Naive B cell (primary cell): ENCODE measurements around the gene SEC24B. TPM values are rescaled to one million over a fixed set of nuclear protein-coding genes. Genes with fewer than 3 reads are reported as not detected.
"Not testable (repeated sequence)": the region's sequence is repeated elsewhere in the genome, so short reads cannot be mapped to it uniquely, and the experiment has no call there.

Experiments
- ATAC-seq, 2 donors: fragments of 150-1000 bp; cut with Tn5 transposase; 2 replicates each; pipeline ENCODE4 v1.10.0; 2021; ENCODE audit warnings: low read depth in 2 of 2, mild to moderate bottlenecking in 2 of 2, moderate library complexity in 2 of 2
- DNase-seq: peaks from one replicate; pipeline ENCODE4 v3.0.0; 2022
- H3K27ac Mint-ChIP-seq, 6 donors: one replicate each; pipeline ENCODE4 v1.8.0; 2020 to 2022; ENCODE audit warnings: mild to moderate bottlenecking in 6 of 6, mixed read lengths in 6 of 6, moderate library complexity in 5 of 6, inconsistent platforms in 2 of 6
- H3K27me3 Mint-ChIP-seq, 3 donors: one replicate each; pipeline ENCODE4 v1.8.0; 2021 to 2022; ENCODE audit warnings: mixed read lengths in 3 of 3, mild to moderate bottlenecking in 1 of 3
- H3K36me3 Mint-ChIP-seq, 2 donors: one replicate each; pipeline ENCODE4 v1.8.0; 2020 to 2022; ENCODE audit warnings: mixed read lengths in 2 of 2, inconsistent platforms in 1 of 2, mild to moderate bottlenecking in 1 of 2
- H3K4me1 Mint-ChIP-seq, 3 donors: one replicate each; pipeline ENCODE4 v1.8.0; 2020 to 2022; ENCODE audit warnings: mixed read lengths in 3 of 3, inconsistent platforms in 1 of 3, mild to moderate bottlenecking in 1 of 3, moderate library complexity in 1 of 3
- H3K4me3 Mint-ChIP-seq, 8 donors: one replicate each; pipeline ENCODE4 v1.8.0; 2020 to 2022; ENCODE audit warnings: mild to moderate bottlenecking in 8 of 8, mixed read lengths in 8 of 8, moderate library complexity in 8 of 8, inconsistent platforms in 2 of 8
- H3K9me3 Mint-ChIP-seq, 7 donors: one replicate each; pipeline ENCODE4 v1.8.0; 2020 to 2022; ENCODE audit warnings: mixed read lengths in 7 of 7, mild to moderate bottlenecking in 5 of 7, inconsistent platforms in 2 of 7, moderate library complexity in 1 of 7
- polyA plus RNA-seq, 6 donors: library from polyadenylated mRNA; unstranded; fragments of 300-500 nt; fragmentation: Illumina TruSeq; gene quantifications; one replicate each; pipeline ENCODE4 v1.2.3, GENCODE V29; 2021; ENCODE audit warnings: low read depth in 6 of 6

Gene SEC24B
- polyA plus RNA-seq, 6 donors from 2014 or later = 15.0 to 36.2 (median 17.7) TPM

- H3K27ac Mint-ChIP-seq = peak overlapping the region in 2 of 6 donors; percentile 2 to 57
- peaks cover 29 to 48% (median 47%) of the 10 kb centered on the region in 3 donors for H3K4me1 Mint-ChIP-seq
- ATAC-seq = no peak
- no peak for DNase-seq
- peaks cover 0 to 18% of the 10 kb centered on the region in 2 donors for H3K36me3 Mint-ChIP-seq
- H3K27me3 Mint-ChIP-seq = no peaks in the 10 kb centered on the region
- no peak overlapping the region for H3K4me3 Mint-ChIP-seq
- H3K9me3 Mint-ChIP-seq = peaks cover 0 to 5% (median 0%) of the 10 kb centered on the region in 7 donors
These were observed 142.8 kb downstream of the SEC24B start for GRCh38 chr4:109576462-109576861.

DNA sequence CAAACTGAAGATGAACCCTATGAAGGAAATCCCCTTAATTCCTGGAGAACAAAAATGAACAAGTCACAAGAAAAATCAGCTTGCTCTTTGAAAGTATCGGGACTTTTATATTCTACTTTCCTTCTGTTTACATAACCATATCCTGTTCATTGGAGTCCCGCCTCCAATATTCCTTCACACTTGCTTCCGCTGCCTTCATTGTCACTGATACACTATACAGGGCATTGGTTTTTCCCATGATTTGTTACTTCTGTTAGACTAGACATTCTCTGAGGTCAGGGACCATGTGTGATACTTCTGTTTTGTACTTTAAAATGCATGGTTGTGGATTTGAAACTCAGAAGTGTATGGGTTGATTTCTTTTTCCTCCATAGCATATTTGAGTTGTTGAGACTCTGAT lies 145.2 kb downstream of the SEC24B start:
- DNase-seq = no peak
- ATAC-seq = no peak
- H3K36me3 Mint-ChIP-seq = peaks cover 0 to 13% of the 10 kb centered on the region in 2 donors
- peaks cover 0 to 10% (median 1%) of the 10 kb centered on the region in 7 donors for H3K9me3 Mint-ChIP-seq
- H3K4me3 Mint-ChIP-seq = peak overlapping the region in 1 of 8 donors; percentile 12
- H3K27ac Mint-ChIP-seq = peak overlapping the region in 3 of 6 donors; percentile 30 to 84 (median 31)
- peaks cover 31 to 48% (median 44%) of the 10 kb centered on the region in 3 donors for H3K4me1 Mint-ChIP-seq
- H3K27me3 Mint-ChIP-seq = no peaks in the 10 kb centered on the region

DNA sequence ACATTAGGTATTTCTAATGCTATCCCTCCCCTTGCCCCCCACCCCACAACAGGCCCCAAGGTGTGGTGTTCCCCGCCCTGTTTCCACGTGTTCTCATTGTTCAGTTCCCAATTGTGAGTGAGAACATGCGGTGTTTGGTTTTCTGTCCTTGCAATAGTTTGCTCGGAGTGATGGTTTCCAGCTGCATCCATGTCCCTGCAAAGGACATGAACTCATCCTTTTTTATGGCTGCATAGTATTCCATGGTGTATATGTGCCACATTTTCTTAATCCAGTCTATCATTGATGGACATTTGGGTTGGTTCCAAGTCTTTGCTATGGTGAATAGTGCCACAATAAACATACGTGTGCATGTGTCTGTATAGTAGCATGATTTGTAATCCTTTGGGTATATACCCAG lies 146.4 kb downstream of the SEC24B start:
- not testable (repeated sequence) for ATAC-seq, H3K4me3 Mint-ChIP-seq, H3K9me3 Mint-ChIP-seq, H3K36me3 Mint-ChIP-seq, H3K27ac Mint-ChIP-seq, H3K27me3 Mint-ChIP-seq, DNase-seq
- peaks cover 36 to 49% (median 45%) of the 10 kb centered on the region in 3 donors for H3K4me1 Mint-ChIP-seq

GRCh38 chr4:109588176-109588575 lies 154.6 kb downstream of the SEC24B start:
- Mint-ChIP-seq H3K4me1 (peaks cover 45 to 69% (median 58%) of the 10 kb centered on the region in 3 donors), H3K27ac (peak overlapping the region in 1 of 6 donors; percentile 28), H3K4me3 (no peak overlapping the region), H3K27me3 (no peaks in the 10 kb centered on the region), H3K9me3 (peaks cover 0 to under 1% (median 0%) of the 10 kb centered on the region in 7 donors), H3K36me3 (peaks cover 0 to 4% of the 10 kb centered on the region in 2 donors)
- DNase-seq = no peak
- no peak for ATAC-seq

DNA sequence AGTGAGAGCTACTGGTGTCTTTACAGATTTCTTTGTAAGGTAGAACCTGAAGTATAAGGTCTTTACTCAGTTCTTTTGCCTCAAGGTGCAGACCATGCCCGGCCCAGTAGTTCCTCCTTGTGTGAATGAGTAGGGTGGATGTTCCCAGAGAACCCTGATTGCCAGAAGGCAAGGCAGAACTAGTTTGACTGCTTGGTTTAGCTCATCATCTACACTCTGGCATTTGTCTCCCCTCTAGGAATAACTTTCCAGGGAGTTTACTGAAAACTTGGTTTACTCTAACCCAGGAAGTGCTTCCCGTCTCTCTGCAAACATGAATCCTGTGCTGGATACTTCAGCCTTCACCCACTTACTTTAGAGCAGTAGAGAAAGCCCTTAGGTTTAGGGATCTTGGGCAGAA lies 155.5 kb downstream of the SEC24B start:
- Mint-ChIP-seq H3K4me1 (peaks cover 38 to 61% (median 50%) of the 10 kb centered on the region in 3 donors), H3K36me3 (peaks cover 0 to 4% of the 10 kb centered on the region in 2 donors), H3K4me3 (peak overlapping the region in 1 of 8 donors; percentile 52), H3K9me3 (no peaks in the 10 kb centered on the region), H3K27ac (peak overlapping the region in 3 of 6 donors; percentile 9 to 54 (median 39)), H3K27me3 (no peaks in the 10 kb centered on the region)
- no peak for ATAC-seq
- DNase-seq = no peak

- no peaks in the 10 kb centered on the region for H3K27me3 Mint-ChIP-seq
- peak overlapping the region in 2 of 6 donors; percentile 9 to 39 for H3K27ac Mint-ChIP-seq
- no peaks in the 10 kb centered on the region for H3K9me3 Mint-ChIP-seq
- no peak for DNase-seq
- peaks cover 34 to 56% (median 45%) of the 10 kb centered on the region in 3 donors for H3K4me1 Mint-ChIP-seq
- no peak overlapping the region for H3K4me3 Mint-ChIP-seq
- ATAC-seq = no peak
- H3K36me3 Mint-ChIP-seq = peaks cover 0 to 4% of the 10 kb centered on the region in 2 donors
These were observed 156.0 kb downstream of the SEC24B start for GRCh38 chr4:109589605-109590004.

Other genes starting within 250 kb of the SEC24B start
- gene COL25A1, start 131.2 kb upstream of the SEC24B start, polyA plus RNA-seq = not detected
- gene MCUB, start 126.4 kb downstream of the SEC24B start, polyA plus RNA-seq = 100 to 1,000 TPM; 118 to 213 (median 145) TPM